ENCODE measurements around the gene CALCOCO2. TPM values are rescaled to one million over a fixed set of nuclear protein-coding genes. Genes with fewer than 3 reads are reported as not detected.

The CALCOCO2 gene
- total and polyA plus RNA-seq, 10 of the 15 experiments (the other 5 are each of a cell fraction or from before 2014, with no cell fraction given) = 20.2 to 138 (median 53.1) TPM

- TF ChIP-seq BCLAF1 (IDR thresholded peaks at IDR 0.05) = no peak
Measured at GRCh38 chr17:48804936-48805411, 25.9 kb upstream of the CALCOCO2 start (continued).

- Histone ChIP-seq H3K4me3 (no peak overlapping the region), H2AFZ (ENCODE audit: control insufficient read depth, low read depth, low read length) (no peak overlapping the region), H3K79me2 (ENCODE audit: control insufficient read depth, insufficient read depth, low read length) (no peaks in the 10 kb centered on the region), H3K27me3 (replicated peaks in 1 of 2; ENCODE audit: control insufficient read depth in 2 of 2, insufficient read depth in 2 of 2, low read length in 1 of 2) (no peaks in the 10 kb centered on the region; a peak in 1 of 4 replicates), H3K9ac (ENCODE audit: control insufficient read depth, insufficient read depth, low read length) (no peak overlapping the region), H3K9me3 (replicated peaks; ENCODE audit: control insufficient read depth, insufficient read depth, low read length) (no peaks in the 10 kb centered on the region), H3K36me3 (ENCODE audit: control insufficient read depth in 2 of 2, insufficient read depth in 2 of 2, low read length in 1 of 2) (no peaks in the 10 kb centered on the region), H3K4me1 (ENCODE audit: control insufficient read depth, insufficient read depth, low read length) (no peaks in the 10 kb centered on the region), H4K20me1 (ENCODE audit: control insufficient read depth, insufficient read depth) (no peaks in the 10 kb centered on the region), H3K27ac (ENCODE audit: control insufficient read depth, insufficient read depth) (no peak overlapping the region), H3K4me2 (ENCODE audit: control insufficient read depth, insufficient read depth) (no peak overlapping the region)
- ChIA-PET SMC1A (ENCODE audit: uncharacterized antibody, unreplicated experiment) (interaction anchor here (1.7 to 8.4 kb wide), 2 partner anchors 51 to 69 kb away, joined by 5 to 134 read pairs; no protein-coding TSS in a partner anchor), RAD21 (ENCODE audit: unreplicated experiment) (interaction anchor here (18.8 kb wide), 1 partner anchor 69 kb away, joined by 376 read pairs; no protein-coding TSS in a partner anchor), CTCF (interaction anchor here (1.3 to 16.6 kb wide), 3 partner anchors 28 to 85 kb away, joined by 4 to 470 read pairs (median 132); partner anchors contain the start of gene CALCOCO2), POLR2A (no interaction called here)
- ATAC-seq (no peak), DNase-seq (ENCODE audit: low read depth, low spot score) (no peak), FAIRE-seq (no peak)
- in situ Hi-C loops (cut with MboI) (no loop called here), intact Hi-C loops (cut with micrococcal nuclease; ENCODE audit: unreplicated experiment) (no loop called here)
- WGBS (ENCODE audit: insufficient coverage, insufficient replicate concordance, low lambda C conversion rate, missing lambda C conversion rate) = 33% methylated on average over 4 of the region's 4 CpGs
- no TSS peak for BruUV-seq (replicated peaks)
- no peak for TF ChIP-seq MTA2 (IDR thresholded peaks at IDR 0.05; ENCODE audit: low read depth)
- no peak for TF ChIP-seq IRF5 (IDR thresholded peaks at IDR 0.05; ENCODE audit: borderline replicate concordance)
- TF ChIP-seq YY1 (IDR thresholded peaks at IDR 0.05; ENCODE audit: low read depth, low read length) = no peak
- TF ChIP-seq MEF2B (IDR thresholded peaks at IDR 0.05; ENCODE audit: partially characterized antibody, poor library complexity, severe bottlenecking) = no peak
- no peak for TF ChIP-seq CBFB (IDR thresholded peaks at IDR 0.05; ENCODE audit: low read depth)
- TF ChIP-seq ZNF622 (IDR thresholded peaks at IDR 0.05) = no peak
- TF ChIP-seq EP300 (IDR thresholded peaks at IDR 0.05; ENCODE audit: borderline replicate concordance in 1 of 2, control insufficient read depth in 1 of 2, low read depth in 2 of 2, low read length in 2 of 2) = no peak
Measured at GRCh38 chr17:48809182-48809581, 21.7 kb upstream of the CALCOCO2 start.
